Measurements from ENCODE around the gene TMEM165. TPM values are rescaled to one million over a fixed set of nuclear protein-coding genes. Genes with fewer than 3 reads are reported as not detected.
A peak's percentile ranks its signal among the peaks of the same experiment; 100 is the strongest.

The TMEM165 gene
- total and polyA plus RNA-seq, 9 of the 15 experiments (the other 6 are each of a cell fraction or from before 2014, with no cell fraction given): 21.3 to 145 (median 96.8) TPM

DNA sequence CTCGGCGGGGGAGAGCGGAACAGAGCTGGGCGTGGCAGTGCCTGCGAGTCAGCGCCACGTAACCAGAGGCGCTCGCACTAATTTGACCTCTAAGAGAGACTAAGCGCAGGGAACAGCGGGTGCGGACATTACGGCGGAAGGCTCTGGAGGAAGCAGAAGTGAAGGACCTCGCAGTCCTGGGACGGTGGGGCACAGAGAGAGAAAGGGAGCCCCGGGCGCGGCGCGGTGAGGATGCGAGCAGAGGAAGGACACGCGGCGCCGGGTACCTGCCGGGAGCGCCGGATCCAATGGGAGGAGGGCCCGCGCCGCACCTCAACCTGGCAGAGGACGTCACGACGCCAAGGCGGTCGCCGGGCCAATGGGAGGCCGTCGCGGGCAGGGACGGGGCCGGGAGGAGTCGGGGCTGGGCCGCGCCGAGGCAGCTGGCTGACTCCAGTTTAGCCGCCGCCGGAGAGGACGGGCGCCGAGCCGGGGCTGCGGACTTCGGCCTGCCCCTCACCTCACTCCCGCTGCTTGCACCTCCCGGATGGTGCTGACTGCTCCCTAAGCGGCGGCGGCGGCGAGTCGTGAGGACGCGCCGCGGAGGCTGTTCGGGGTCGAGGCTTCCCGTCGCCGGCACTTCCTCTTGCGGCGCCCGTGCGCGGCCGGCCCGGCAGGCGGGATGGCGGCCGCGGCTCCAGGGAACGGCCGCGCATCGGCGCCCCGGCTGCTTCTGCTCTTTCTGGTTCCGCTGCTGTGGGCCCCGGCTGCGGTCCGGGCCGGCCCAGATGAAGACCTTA lies at the start of gene TMEM165 (continued):
- TF ChIP-seq, protein P1, sequence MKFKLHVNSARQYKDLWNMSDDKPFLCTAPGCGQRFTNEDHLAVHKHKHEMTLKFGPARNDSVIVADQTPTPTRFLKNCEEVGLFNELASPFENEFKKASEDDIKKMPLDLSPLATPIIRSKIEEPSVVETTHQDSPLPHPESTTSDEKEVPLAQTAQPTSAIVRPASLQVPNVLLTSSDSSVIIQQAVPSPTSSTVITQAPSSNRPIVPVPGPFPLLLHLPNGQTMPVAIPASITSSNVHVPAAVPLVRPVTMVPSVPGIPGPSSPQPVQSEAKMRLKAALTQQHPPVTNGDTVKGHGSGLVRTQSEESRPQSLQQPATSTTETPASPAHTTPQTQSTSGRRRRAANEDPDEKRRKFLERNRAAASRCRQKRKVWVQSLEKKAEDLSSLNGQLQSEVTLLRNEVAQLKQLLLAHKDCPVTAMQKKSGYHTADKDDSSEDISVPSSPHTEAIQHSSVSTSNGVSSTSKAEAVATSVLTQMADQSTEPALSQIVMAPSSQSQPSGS (CRISPR knock-in tag; IDR thresholded peaks at IDR 0.05): no peak
- no peak; the same call in 1 of the 2 replicates for TF ChIP-seq GABPB1 (CRISPR knock-in tag; IDR thresholded peaks at IDR 0.05)
- TF ChIP-seq TBL1XR1 (IDR thresholded peaks at IDR 0.05; ENCODE audit: low read length in 2 of 2): peak in 1 of 2 experiments; percentile 29; a peak in 1 of 4 replicates
- TF ChIP-seq ZNF3 (CRISPR knock-in tag; IDR thresholded peaks at IDR 0.05): no peak
- no peak for TF ChIP-seq ZNF224 (CRISPR knock-in tag; IDR thresholded peaks at IDR 0.05)
- TF ChIP-seq NFE2 (IDR thresholded peaks at IDR 0.05; ENCODE audit: low read depth): 0 out of 2 replicates have a peak, but pooled peaks have one; percentile 22
- peak; percentile 58; the same call in 1 of the 2 replicates for TF ChIP-seq ZBTB17 (CRISPR knock-in tag; IDR thresholded peaks at IDR 0.05)
- TF ChIP-seq HCFC1 (IDR thresholded peaks at IDR 0.05; ENCODE audit: low read depth, low read length): peak; percentile 41
- TF ChIP-seq SIRT6 (IDR thresholded peaks at IDR 0.05; ENCODE audit: low read depth, low read length): no peak
- TF ChIP-seq, protein P2, sequence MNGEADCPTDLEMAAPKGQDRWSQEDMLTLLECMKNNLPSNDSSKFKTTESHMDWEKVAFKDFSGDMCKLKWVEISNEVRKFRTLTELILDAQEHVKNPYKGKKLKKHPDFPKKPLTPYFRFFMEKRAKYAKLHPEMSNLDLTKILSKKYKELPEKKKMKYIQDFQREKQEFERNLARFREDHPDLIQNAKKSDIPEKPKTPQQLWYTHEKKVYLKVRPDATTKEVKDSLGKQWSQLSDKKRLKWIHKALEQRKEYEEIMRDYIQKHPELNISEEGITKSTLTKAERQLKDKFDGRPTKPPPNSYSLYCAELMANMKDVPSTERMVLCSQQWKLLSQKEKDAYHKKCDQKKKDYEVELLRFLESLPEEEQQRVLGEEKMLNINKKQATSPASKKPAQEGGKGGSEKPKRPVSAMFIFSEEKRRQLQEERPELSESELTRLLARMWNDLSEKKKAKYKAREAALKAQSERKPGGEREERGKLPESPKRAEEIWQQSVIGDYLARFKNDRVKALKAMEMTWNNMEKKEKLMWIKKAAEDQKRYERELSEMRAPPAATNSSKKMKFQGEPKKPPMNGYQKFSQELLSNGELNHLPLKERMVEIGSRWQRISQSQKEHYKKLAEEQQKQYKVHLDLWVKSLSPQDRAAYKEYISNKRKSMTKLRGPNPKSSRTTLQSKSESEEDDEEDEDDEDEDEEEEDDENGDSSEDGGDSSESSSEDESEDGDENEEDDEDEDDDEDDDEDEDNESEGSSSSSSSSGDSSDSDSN (IDR thresholded peaks at IDR 0.05; ENCODE audit: borderline replicate concordance in 1 of 2, low read depth in 2 of 2, low read length in 2 of 2): peak in 1 of 2 experiments; percentile 78; a peak in 1 of 4 replicates
- TF ChIP-seq SREBF1 (IDR thresholded peaks at IDR 0.05; ENCODE audit: borderline replicate concordance, low read depth, low read length): no peak
- TF ChIP-seq, protein P3, sequence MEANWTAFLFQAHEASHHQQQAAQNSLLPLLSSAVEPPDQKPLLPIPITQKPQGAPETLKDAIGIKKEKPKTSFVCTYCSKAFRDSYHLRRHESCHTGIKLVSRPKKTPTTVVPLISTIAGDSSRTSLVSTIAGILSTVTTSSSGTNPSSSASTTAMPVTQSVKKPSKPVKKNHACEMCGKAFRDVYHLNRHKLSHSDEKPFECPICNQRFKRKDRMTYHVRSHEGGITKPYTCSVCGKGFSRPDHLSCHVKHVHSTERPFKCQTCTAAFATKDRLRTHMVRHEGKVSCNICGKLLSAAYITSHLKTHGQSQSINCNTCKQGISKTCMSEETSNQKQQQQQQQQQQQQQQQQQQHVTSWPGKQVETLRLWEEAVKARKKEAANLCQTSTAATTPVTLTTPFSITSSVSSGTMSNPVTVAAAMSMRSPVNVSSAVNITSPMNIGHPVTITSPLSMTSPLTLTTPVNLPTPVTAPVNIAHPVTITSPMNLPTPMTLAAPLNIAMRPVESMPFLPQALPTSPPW (CRISPR knock-in tag; IDR thresholded peaks at IDR 0.05): no peak; the same call in 1 of the 2 replicates
- TF ChIP-seq ZC3H4 (CRISPR knock-in tag; IDR thresholded peaks at IDR 0.05; ENCODE audit: borderline replicate concordance): no peak; the same call in 1 of the 2 replicates
- TF ChIP-seq XRCC3 (IDR thresholded peaks at IDR 0.05): no peak
- peak; percentile 74 for TF ChIP-seq MYC (IDR thresholded peaks at IDR 0.05; ENCODE audit: low read depth, low read length)
- 0 out of 2 replicates have a peak, but pooled peaks have one; percentile 50 for TF ChIP-seq MYC (CRISPR knock-in tag; IDR thresholded peaks at IDR 0.05; ENCODE audit: borderline replicate concordance, low read depth)
- TF ChIP-seq NR2F6 (CRISPR knock-in tag; IDR thresholded peaks at IDR 0.05): no peak
- no peak for TF ChIP-seq HSF4 (CRISPR knock-in tag; IDR thresholded peaks at IDR 0.05; ENCODE audit: borderline replicate concordance)
- TF ChIP-seq, protein P4, sequence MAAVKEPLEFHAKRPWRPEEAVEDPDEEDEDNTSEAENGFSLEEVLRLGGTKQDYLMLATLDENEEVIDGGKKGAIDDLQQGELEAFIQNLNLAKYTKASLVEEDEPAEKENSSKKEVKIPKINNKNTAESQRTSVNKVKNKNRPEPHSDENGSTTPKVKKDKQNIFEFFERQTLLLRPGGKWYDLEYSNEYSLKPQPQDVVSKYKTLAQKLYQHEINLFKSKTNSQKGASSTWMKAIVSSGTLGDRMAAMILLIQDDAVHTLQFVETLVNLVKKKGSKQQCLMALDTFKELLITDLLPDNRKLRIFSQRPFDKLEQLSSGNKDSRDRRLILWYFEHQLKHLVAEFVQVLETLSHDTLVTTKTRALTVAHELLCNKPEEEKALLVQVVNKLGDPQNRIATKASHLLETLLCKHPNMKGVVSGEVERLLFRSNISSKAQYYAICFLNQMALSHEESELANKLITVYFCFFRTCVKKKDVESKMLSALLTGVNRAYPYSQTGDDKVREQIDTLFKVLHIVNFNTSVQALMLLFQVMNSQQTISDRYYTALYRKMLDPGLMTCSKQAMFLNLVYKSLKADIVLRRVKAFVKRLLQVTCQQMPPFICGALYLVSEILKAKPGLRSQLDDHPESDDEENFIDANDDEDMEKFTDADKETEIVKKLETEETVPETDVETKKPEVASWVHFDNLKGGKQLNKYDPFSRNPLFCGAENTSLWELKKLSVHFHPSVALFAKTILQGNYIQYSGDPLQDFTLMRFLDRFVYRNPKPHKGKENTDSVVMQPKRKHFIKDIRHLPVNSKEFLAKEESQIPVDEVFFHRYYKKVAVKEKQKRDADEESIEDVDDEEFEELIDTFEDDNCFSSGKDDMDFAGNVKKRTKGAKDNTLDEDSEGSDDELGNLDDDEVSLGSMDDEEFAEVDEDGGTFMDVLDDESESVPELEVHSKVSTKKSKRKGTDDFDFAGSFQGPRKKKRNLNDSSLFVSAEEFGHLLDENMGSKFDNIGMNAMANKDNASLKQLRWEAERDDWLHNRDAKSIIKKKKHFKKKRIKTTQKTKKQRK (IDR thresholded peaks at IDR 0.05; ENCODE audit: borderline replicate concordance, low read depth, low read length): no peak
